Kasumi-1 (cell line): Measurements from ENCODE around the gene PDZRN3.

Source experiments
- DNase-seq, 2 experiments: peaks; one replicate each; lab custom pipeline; 2025; lab: John Stamatoyannopoulos, UW

PDZRN3 gene

GRCh38 chr3:73624821-73625665 lies at the start of gene PDZRN3:
TSS of gene PDZRN3 (minus strand) at chr3:73624941.
- no peak for DNase-seq

DNA sequence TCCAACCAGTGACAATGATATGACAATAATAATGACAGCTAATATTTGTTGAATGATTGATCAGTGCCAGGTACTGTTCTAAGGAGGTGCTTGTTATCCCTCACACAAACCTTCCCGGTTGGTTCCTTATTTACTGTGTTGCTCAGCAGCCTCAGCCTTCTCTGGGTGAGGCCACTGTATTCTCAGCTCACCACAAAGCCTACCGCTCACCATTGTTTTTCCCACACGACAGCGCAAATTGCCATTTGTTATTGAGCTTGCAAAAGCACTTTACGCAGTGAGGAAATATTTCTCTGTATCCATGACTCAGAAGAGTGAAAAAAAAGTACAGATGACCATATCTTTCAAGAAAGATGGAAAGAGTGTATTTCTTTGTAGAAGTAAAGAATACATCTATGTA lies 49.5 kb upstream of the PDZRN3 start:
- no peak for DNase-seq

DNA sequence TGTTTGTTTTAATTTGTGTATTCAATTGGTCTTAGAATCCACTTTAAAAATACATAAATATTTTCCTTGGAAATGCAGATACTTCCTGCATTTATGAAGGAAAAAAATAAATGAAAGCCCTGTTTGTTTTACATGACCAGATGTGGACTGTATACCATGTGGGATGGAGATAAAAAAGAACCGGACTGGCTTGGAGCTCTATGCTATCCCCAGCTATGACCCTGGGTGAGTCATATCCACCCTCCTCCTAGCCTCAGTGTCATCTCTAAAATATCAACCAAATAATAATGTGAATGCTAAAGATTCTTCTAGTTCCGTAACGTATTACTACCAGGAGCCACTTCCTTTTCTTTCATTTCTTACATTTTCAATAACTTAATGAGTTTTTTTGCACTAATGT lies 44.5 kb upstream of the PDZRN3 start:
- no peak for DNase-seq

DNA sequence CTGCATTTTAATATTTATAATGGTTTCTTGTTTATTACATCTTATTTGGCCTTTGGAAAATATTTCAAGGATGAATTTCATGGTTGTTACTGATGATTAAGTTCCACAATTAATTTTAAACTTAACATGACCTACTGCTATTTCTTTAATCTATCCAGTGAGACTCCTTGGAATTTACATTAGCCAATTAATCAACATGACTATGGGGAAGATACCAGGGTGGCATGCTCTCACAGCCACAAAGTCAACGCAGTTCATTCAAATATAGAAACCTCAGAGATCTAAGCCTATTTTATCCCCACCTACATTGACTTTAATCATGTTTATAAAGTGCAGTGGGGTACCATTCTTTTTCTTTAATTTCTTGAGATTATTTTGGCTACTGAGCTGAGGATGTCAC lies 43.6 kb upstream of the PDZRN3 start:
- DNase-seq, result no peak

DNA sequence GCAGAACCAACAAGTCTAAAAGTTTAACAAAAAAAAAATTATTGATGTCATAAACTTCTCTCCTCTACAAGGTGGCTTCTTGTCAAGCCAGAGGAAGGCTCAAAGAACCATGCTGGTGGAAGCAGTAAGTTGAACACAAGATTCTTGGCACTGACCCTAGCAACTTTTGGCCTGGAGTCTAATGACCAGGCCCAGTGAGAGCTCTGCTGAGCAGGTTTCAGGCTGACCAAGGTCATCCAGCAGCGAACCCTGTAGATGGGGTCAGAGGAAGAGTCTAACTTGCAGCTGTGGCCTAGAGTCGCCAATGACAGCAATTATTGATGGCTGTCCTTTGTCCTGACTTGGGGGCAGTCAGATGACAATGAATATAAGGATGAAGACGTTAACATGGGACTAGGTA lies 43.1 kb upstream of the PDZRN3 start:
- DNase-seq, result no peak

- DNase-seq, result no peak
Observed at GRCh38 chr3:73665286-73665685, 40.5 kb upstream of the PDZRN3 start.

GRCh38 chr3:73664389-73664788 lies 39.6 kb upstream of the PDZRN3 start:
- DNase-seq, result no peak

DNA sequence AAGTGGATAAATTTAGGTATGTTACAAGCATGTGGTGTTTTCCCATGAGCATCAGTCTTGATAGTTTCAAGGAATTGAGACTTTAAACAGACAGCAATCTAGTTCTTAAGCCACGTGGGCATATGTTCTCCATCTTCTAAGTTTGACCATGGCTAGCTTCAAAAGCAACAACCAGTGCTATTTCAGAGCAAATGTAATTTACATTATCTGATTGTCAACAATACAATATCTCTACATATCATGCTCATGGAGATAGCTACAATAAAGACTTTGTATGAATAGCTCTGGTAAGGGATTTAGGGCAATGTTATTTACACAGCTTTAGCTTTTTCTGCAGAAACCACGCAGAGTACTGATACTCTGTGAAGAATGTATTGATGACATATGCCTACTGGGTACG lies 38.8 kb upstream of the PDZRN3 start:
- no peak for DNase-seq

- no peak for DNase-seq
Observed at GRCh38 chr3:73661265-73661664, 36.5 kb upstream of the PDZRN3 start.

DNA sequence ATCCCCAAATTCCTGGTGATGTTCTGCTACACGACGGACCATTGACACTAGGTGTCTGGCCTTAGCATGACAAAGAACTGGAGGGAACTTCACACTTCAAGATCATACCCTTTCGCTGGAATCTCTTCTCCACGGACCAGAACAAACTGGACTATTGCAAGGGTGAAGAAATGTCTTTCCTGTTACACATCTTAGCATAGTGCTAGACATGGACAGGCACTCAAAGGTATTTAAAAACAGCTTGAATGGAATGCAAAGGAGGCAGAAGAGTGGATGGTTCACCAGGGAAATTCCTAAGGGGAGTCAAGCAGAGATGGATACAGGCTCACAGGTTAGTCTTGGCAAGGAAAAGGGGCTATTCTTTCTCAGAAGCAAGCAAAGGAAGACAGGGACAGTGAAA lies 33.5 kb upstream of the PDZRN3 start:
- DNase-seq, result no peak

DNA sequence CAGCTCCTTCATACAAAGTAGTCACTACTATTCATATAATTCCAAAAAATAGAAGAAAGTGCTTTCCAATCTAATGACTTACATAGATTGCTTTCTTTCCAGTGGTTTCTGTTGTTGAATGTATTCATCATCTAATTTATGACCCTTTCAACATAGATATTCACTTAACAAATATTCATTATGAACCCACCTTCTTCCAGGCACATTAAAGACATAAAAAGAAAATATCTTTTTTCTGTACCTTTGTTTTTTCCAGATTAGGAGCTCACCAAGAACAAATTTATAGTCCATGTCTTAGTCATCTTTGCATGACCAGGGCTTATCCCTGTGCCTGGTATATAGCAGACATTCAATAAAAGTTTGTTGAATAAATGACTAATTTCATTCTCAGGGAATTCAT lies 32.4 kb upstream of the PDZRN3 start:
- no peak for DNase-seq

DNA sequence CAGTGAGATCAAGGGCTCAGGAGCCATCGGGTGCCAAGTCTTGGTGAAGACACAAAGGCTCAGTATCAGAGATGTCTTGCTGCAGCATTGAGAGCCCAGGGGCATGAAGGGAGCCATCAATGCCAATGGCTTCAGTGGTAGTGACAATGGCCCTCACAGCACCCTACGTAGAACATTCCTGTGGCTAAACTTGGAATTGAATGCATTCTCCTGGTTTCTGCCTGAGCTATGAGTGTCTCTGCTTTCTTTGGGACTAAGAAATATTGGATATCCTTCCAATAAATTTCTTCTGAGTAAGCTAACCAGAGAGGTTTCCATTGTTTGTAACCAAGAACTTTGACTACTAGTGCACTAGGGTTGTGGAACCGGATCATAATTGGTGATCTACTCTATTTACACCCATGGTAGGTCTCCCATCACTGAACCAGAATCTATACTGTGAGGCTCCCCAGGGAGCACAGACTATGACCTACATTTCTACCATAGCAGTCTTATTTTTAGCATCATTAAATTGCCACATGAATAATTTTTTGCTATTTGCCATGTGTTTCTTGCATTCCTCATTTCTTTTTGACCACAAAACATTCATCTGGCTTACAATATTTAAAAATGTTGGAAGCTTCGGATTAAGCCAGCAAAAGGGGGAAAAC lies 31.6 kb upstream of the PDZRN3 start:
- no peak for DNase-seq

DNA sequence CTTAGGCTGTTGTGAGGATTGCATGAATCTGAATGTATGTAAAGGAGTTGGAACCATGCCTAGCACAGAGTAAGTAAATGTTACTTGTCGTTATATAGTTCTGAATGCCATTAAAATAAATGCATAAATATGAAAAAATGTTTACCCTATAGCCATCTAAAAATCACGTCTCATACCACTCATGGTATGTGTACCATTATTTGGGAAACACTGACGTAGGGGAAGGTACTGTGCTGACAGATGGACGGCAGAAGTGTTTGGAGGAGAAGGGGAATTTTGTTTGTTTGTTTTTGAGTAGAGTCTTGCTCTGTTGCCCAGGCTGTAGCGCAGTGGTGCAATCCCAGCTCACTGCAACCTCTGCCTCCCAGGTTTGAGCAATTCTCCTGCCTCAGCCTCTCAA lies 30.5 kb upstream of the PDZRN3 start:
- no peak for DNase-seq

GRCh38 chr3:73653877-73654276 lies 29.1 kb upstream of the PDZRN3 start:
- no peak for DNase-seq

DNA sequence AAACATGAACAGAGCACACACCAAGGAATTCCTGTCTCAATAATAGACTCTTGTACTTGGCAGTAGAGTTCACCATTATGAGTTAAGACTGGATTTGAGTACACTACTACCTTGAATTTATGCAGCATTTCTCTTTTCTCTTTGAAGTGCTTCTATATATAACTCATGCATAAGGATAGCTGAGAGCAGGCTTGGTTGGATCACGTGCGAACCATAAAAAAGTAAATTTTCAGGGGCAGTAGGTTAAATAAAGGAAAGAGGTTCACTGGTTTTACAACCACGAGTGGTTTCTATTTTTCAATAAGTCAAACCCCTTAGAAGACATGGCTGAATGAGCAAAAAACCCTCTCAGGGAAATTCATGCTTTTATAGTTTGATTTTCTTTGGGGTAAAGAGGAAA lies 28.6 kb upstream of the PDZRN3 start:
- no peak for DNase-seq

- no peak for DNase-seq
Observed at GRCh38 chr3:73652896-73653295, 28.2 kb upstream of the PDZRN3 start.

- no peak for DNase-seq
Observed at GRCh38 chr3:73637042-73637441, 12.3 kb upstream of the PDZRN3 start.

DNA sequence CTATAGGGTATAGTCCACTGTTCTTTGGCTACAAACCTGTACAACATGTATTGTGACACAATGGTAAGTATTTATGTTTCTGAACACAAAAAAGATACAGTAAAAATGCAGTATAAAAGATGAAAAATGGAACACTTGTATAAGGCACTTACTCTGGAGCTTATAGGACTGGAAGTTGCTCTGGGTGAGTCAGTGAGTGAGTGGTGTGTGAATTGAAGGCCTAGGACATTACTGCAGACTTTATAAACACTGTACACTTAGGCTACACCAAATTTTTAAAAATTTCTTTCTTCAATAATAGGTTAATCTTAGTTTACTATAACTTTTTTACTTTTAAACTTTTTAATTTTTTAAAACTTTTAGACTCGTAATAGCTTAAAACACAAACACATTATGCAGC lies 10.5 kb upstream of the PDZRN3 start:
- no peak for DNase-seq

GRCh38 chr3:73633916-73634344 lies 9.2 kb upstream of the PDZRN3 start:
- DNase-seq, result no peak

GRCh38 chr3:73633453-73633852 lies 8.7 kb upstream of the PDZRN3 start:
- DNase-seq, result no peak

- no peak for DNase-seq
Observed at GRCh38 chr3:73626106-73626505, 1.4 kb upstream of the PDZRN3 start.

DNA sequence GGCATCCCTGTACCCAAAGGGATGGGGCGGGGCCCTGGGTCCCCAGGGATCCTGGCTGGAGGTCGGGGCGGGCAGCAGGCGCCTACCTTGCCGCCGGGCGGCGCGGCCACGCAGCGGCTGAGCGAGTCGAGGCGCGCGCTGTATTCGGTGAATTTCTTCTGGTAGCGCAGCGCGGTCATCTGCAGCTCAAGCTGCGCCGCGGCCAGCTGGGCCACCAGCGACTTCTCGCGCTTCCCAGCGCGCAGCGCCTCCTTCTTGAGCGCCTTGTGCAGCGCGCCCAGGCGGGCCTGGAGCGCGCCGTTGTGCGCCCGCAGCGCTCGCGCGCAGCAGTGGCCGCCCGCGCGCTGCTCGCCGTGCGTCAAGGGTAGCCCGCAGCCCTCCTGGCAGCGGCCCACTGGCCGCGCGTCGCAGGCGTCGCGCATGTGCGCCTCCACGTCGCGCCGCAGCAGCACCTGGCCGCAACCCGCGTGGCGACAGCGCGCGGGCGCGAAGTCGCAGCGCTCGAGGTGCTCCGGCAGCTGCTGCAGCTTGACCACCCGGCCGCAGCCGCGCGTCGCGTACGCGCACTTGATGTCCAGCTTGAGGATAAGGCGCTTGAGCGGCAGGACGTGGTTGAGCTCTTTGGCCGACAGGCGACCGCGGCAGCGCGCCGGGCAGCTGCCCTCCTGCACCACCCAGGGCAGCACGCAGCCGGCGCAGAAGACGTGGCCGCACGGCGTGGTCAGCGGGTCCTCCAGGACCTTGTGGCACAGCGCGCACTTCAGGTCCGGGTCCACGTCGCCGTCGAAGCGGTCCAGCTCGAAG lies 522 bp downstream of the PDZRN3 start:
- no peak for DNase-seq

GRCh38 chr3:73623346-73623745 lies 1.4 kb downstream of the PDZRN3 start:
- DNase-seq, result no peak
